ENCODE data around the gene C5orf52. TPM values are rescaled to one million over a fixed set of nuclear protein-coding genes. Genes with fewer than 3 reads are reported as not detected.

The C5orf52 gene
- total RNA-seq (not detected), polyA plus RNA-seq (not detected)

DNA sequence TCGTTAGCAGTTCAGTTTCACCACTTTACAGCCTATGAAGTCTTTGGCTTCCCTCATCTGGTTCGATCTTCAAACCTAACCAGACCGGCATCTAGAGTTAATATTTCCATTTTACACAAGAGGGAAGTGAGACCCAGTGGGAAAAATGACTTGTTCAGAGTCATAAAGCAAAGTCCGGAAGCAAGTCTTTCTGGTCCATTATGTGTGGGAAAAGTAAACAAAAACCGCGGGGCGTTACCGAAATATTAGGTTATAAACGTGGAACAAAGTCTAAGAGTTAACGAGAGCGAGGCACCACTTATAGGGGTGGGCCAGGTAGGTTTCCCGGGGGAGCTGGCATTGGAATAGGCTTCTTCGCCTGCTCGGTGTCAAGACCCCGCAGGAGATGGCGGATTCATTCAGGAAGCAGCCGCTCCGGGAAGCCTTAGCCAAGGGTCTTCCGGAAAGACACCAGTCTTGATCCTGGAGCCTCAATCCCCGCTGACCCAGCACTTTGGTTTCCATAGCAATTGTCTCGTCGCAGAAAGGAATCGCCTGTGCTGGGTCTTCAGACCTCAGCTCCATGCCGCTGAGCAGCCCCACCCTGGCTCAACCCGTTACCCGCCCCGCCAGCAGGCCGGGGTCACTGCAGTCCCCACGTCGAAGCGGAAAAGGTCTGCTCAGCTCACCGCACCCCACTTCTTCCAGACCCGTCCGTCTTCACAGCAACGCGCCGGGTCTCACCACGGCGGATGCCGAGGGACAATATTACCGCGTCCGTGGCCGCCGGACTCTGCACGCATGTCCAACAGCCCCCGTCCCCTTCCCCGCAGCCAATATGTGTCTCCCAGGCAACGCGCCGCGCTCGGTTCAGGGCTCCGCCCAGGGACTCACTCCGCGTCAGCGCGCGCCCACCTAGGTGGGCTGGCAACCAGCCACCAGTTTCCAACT lies at the start of gene C5orf52:
TSS of gene C5orf52 (plus strand) at position 872 of the 930 bp plus-strand sequence. CDS start 82 bp downstream, outside the sequence.
- no peaks in the 10 kb centered on the region for H3K27me3 ChIP-seq (ENCODE audit: control insufficient read depth in 4 of 4, insufficient read depth in 4 of 4, low read length in 3 of 4)
- peak within 1 kb of the TSS; percentile 61 to 69 (median 62) for H3K4me3 ChIP-seq (ENCODE audit: low read depth in 1 of 3, low read length in 3 of 3)
- H3K9me3 ChIP-seq (ENCODE audit: control insufficient read depth in 4 of 4, low read length in 3 of 4), result no peaks in the 10 kb centered on the region
- DNase-seq (ENCODE audit: low spot score), result peak; percentile 42
- 2% methylated on average over 59 of the region's 59 CpGs for WGBS
- peak within 1 kb of the TSS in 1 of 2 donors; percentile 17 for H3K9ac ChIP-seq (ENCODE audit: low read depth in 1 of 2, low read length in 2 of 2)
- H3K4me1 ChIP-seq (ENCODE audit: control insufficient read depth in 4 of 4, insufficient read depth in 4 of 4, low read length in 3 of 4), result peaks cover 2 to 12% (median 9%) of the 10 kb centered on the region in 4 donors
- TF ChIP-seq RXRA (IDR thresholded peaks at IDR 0.05), result peak in 1 of 2 donors; percentile 18
- TF ChIP-seq FOXA1 (IDR thresholded peaks at IDR 0.05), result no peak
- no peak for TF ChIP-seq YY1 (IDR thresholded peaks at IDR 0.05)
- TF ChIP-seq MAX (IDR thresholded peaks at IDR 0.05), result no peak
- no peak for TF ChIP-seq NR2F2 (IDR thresholded peaks at IDR 0.05)
- TF ChIP-seq HNF4G (IDR thresholded peaks at IDR 0.05), result no peak
- TF ChIP-seq, protein P1, sequence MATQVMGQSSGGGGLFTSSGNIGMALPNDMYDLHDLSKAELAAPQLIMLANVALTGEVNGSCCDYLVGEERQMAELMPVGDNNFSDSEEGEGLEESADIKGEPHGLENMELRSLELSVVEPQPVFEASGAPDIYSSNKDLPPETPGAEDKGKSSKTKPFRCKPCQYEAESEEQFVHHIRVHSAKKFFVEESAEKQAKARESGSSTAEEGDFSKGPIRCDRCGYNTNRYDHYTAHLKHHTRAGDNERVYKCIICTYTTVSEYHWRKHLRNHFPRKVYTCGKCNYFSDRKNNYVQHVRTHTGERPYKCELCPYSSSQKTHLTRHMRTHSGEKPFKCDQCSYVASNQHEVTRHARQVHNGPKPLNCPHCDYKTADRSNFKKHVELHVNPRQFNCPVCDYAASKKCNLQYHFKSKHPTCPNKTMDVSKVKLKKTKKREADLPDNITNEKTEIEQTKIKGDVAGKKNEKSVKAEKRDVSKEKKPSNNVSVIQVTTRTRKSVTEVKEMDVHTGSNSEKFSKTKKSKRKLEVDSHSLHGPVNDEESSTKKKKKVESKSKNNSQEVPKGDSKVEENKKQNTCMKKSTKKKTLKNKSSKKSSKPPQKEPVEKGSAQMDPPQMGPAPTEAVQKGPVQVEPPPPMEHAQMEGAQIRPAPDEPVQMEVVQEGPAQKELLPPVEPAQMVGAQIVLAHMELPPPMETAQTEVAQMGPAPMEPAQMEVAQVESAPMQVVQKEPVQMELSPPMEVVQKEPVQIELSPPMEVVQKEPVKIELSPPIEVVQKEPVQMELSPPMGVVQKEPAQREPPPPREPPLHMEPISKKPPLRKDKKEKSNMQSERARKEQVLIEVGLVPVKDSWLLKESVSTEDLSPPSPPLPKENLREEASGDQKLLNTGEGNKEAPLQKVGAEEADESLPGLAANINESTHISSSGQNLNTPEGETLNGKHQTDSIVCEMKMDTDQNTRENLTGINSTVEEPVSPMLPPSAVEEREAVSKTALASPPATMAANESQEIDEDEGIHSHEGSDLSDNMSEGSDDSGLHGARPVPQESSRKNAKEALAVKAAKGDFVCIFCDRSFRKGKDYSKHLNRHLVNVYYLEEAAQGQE (IDR thresholded peaks at IDR 0.05), result no peak
- TF ChIP-seq CTCF (IDR thresholded peaks at IDR 0.05; ENCODE audit: low read depth, low read length, missing input control), result no peak
- peak in 1 of 2 donors; percentile 49 for TF ChIP-seq JUND (IDR thresholded peaks at IDR 0.05)
- TF ChIP-seq SP1 (IDR thresholded peaks at IDR 0.05), result peak; percentile 10
- no peak for TF ChIP-seq FOXA2 (IDR thresholded peaks at IDR 0.05)
- TF ChIP-seq EGR1 (IDR thresholded peaks at IDR 0.05; ENCODE audit: low read depth in 2 of 2), result no peak
- peak; percentile 63 to 70 for TF ChIP-seq HNF4A (conservative IDR thresholded peaks at IDR 0.05)
- no peak for TF ChIP-seq TAF1 (conservative IDR thresholded peaks at IDR 0.05)
- TF ChIP-seq, protein P2, sequence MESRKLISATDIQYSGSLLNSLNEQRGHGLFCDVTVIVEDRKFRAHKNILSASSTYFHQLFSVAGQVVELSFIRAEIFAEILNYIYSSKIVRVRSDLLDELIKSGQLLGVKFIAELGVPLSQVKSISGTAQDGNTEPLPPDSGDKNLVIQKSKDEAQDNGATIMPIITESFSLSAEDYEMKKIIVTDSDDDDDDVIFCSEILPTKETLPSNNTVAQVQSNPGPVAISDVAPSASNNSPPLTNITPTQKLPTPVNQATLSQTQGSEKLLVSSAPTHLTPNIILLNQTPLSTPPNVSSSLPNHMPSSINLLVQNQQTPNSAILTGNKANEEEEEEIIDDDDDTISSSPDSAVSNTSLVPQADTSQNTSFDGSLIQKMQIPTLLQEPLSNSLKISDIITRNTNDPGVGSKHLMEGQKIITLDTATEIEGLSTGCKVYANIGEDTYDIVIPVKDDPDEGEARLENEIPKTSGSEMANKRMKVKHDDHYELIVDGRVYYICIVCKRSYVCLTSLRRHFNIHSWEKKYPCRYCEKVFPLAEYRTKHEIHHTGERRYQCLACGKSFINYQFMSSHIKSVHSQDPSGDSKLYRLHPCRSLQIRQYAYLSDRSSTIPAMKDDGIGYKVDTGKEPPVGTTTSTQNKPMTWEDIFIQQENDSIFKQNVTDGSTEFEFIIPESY (IDR thresholded peaks at IDR 0.05), result no peak
- TF ChIP-seq, protein P3, sequence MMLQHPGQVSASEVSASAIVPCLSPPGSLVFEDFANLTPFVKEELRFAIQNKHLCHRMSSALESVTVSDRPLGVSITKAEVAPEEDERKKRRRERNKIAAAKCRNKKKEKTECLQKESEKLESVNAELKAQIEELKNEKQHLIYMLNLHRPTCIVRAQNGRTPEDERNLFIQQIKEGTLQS (IDR thresholded peaks at IDR 0.05), result no peak
- TF ChIP-seq RAD21 (IDR thresholded peaks at IDR 0.05), result no peak
- TF ChIP-seq GABPA (IDR thresholded peaks at IDR 0.05 in 1 of 2, conservative IDR thresholded peaks at IDR 0.05 in 1 of 2), result no peak
- H3K36me3 ChIP-seq (ENCODE audit: control insufficient read depth in 4 of 4, insufficient read depth in 3 of 4, low read depth in 1 of 4, low read length in 3 of 4), result no peaks in the 10 kb centered on the region
- no peak within 1 kb of the TSS for H3K27ac ChIP-seq (ENCODE audit: low read depth in 1 of 2, low read length in 2 of 2)

Data from liver (tissue), 9 donors.